GM19238 (cell line): ENCODE data around the gene PNCK.

ENCODE experiments used
- DNase-seq: peaks from one replicate; pipeline ENCODE4 v3.0.0; 2011; ENCODE audit warnings: low spot score; ENCODE audit not compliant: insufficient read length

The PNCK gene

DNA sequence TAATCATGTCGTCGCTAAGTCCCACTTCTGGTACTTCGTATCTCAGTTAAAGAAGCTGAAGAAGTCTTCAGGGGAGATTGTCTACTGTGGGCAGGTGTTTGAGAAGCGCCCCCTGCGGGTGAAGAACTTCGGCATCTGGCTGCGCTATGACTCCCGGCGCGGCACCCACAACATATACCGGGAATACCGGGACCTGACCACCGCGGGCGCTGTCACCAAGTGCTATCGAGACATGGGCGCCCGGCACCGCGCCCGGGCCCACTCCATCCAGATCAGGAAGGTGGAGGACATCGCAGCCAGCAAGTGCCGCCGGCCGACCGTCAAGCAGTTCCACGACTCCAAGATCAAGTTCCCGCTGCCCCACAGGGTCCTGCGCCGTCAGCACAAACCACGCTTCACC is 11.3 kb downstream of the PNCK start:
- no peak for DNase-seq

DNA sequence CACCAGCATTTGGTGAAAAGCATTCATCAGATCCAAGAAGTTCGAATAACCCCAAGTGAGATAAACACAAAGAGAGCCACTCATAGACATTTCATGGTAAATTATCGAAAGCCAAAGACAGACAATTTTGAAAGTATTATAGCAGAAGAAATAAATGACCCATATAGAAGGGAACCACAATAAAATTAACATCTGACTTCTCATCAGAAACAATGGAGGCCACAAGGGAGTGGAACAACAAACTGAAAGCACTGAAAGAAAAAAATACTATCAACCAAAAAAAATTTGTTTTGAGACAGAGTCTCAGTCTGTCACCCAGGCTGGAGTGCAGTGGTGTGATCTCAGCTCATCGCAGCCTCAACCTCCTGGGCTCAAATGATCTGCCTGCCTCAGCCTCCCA is 14.3 kb downstream of the PNCK start:
- DNase-seq, result no peak

DNA sequence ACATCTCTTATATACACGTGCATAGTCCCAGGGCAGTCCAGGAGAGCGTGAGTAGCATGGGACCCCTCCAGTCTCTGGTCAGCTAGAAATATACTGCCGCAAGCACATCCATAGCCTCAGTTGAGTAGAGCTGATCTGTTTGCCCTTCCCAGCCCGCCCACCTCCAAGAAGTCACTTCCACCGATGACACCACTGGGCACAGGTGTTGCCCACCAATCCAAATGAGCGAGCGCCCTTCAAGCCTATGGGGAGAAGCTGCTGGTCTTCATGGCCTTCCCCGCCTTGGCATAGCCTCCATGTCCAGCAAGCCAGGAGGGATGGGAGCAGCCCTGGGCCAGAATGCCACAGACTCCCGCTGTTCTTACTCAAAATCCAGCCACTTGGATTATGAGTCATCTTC is 16.5 kb downstream of the PNCK start:
- DNase-seq, result no peak

DNA sequence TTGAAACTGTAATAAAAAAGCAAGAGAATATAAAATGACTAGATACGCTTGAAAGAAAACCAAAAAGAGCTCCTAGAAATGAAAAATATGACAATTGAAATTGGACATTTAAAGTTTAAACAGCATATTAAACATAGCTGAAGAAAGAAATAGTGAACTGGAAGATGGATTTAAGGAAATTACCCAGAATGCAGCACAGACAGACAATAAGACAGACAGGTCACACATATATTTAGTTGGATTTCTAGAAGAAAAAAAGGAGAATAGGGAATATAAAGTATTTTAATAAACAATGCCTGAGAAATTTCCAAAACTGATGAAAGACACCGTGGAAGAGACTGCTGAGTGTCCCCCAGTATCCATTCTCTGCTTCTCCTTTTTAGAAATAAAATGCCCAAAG is 20.1 kb downstream of the PNCK start:
- no peak for DNase-seq

DNA sequence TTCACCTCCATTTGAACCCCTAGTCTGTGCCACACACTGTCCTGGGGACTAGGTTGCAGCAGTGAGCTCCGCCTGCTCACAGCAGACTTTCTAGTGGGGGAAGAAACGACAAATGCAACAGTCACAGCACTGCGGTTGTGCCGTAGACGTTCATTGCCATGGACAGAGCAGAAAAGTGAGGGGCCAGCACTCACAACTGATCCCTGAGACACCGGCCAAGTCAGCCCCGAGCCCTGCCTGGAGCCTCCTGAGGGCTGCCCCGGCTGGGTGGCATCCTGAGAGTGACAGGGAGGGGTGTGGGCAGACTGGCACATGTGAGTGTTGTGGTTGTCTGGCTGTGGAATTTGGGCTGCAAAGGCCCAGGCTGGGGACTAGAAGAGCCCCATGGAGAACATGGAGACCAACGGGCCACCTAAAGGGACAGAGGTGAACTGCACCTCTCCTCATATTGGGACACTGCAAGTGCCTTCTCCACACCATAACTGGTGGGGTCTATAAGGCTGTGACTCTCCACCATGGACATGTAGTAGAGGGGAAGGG is 22.0 kb downstream of the PNCK start:
- DNase-seq, result no peak

DNA sequence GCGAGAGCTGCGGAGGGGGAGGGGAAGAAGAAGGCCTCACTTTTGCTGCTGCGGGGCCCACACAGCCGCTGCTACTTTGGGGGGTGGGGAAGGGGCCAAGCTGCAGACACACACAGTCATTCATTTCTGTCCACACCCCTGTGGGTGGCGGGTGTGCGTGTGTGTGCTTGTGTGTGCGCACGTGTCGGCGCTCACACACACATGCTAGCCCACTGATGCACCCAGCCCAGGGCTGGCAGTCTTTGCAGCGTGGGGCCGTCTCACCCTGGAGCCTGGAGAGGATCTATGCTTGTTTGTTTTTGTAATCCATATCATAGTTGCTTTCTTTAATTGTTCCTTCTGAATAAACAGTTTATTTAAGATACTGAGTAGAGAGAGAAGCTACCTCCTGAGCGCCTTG is 22.7 kb downstream of the PNCK start:
- DNase-seq, result no peak

DNA sequence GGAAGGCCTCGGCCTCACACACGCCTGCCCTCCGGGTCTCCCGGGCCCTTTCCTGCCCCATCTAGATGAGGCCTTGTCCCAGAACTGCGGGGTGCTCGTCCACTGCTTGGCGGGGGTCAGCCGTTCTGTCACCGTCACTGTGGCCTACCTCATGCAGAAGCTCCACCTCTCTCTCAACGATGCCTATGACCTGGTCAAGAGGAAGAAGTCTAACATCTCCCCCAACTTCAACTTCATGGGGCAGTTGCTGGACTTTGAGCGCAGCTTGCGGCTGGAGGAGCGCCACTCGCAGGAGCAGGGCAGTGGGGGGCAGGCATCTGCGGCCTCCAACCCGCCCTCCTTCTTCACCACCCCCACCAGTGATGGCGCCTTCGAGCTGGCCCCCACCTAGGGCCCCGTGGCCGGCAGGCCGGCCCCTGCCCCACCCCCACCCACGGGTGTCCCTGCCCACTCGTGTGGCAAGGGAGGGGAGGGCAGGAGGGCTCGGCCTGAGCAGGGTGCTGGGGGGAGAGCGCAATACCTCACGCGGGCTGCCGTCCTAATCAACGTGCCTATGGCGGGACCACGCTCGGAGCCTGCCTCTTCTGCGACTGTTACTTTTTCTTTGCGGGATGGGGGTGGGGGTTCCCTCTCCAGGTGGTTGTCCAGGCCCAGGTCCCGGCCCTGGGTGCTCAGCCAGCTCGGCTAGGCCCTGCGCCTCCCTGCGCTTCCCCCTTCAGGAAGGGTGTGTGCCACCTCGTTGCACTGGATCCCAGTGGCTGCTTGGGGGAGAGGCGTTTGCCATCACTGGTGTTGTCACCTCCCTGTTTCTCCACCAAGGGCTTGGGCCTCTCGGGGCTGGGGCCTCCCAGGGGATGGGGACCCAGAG is 23.5 kb downstream of the PNCK start:
- no peak for DNase-seq

DNA sequence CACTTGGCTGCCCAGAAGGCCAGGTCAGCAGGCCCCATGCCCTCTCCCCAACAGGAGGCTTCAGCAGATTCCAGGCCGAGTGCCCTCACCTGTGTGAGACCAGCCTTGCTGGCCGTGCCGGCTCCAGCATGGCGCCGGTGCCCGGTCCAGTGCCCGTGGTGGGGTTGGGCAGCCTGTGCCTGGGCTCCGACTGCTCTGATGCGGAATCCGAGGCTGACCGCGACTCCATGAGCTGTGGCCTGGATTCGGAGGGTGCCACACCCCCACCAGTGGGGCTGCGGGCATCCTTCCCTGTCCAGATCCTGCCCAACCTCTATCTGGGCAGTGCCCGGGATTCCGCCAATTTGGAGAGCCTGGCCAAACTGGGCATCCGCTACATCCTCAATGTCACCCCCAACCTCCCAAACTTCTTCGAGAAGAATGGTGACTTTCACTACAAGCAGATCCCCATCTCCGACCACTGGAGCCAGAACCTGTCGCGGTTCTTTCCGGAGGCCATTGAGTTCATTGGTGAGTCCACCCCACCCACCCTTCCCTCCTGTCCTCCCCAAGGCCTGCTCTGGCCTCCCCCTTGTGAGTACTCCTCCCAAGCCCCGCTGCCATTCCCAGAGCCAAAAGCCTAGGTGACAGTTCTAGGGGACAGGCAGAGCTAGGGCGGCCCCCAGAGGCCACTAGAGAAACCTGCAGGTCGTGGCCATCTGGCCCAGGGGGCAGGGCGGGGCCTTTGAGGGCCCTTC is 24.3 kb downstream of the PNCK start:
- DNase-seq, result peak; percentile 61

DNA sequence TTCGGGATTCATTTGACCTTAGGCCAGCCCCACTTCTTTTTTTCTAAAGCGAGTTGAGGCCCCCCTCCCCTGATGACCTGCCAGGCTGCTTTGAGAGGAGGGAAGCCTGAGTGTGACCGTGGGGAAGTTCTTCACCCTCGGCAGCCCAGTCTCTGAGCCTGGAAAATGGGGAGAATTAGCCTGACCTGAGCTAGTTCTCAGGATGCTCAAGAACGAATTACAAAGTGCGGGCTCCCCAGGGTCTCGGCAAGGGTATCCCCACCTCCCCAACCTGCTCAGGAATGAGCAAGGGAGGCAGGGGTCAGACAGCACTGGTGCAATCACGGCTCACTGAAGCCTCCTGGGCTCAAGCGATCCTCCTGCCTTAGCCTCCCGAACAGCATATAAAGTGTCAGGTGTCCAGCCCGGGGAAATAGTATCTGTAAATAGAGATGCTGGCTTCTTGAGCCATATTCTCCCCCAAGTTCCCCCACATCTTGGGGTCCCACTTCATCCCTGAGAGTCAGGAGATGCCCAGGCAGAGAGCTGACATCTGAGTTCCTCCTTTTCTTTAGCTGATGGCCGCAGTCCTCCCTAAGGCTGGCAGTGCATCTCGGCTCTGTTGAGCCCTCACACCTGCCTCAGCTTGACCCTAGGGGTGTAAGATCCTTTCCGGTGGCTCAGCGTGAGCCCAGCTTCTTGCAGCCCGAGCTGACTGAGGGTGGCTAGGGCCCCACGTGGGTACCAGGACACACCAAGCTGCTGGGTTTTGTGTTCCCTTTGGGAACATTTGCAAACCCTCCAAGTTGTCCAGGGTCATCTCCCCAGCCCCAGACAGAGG is 25.0 kb downstream of the PNCK start:
- DNase-seq, result no peak

DNA sequence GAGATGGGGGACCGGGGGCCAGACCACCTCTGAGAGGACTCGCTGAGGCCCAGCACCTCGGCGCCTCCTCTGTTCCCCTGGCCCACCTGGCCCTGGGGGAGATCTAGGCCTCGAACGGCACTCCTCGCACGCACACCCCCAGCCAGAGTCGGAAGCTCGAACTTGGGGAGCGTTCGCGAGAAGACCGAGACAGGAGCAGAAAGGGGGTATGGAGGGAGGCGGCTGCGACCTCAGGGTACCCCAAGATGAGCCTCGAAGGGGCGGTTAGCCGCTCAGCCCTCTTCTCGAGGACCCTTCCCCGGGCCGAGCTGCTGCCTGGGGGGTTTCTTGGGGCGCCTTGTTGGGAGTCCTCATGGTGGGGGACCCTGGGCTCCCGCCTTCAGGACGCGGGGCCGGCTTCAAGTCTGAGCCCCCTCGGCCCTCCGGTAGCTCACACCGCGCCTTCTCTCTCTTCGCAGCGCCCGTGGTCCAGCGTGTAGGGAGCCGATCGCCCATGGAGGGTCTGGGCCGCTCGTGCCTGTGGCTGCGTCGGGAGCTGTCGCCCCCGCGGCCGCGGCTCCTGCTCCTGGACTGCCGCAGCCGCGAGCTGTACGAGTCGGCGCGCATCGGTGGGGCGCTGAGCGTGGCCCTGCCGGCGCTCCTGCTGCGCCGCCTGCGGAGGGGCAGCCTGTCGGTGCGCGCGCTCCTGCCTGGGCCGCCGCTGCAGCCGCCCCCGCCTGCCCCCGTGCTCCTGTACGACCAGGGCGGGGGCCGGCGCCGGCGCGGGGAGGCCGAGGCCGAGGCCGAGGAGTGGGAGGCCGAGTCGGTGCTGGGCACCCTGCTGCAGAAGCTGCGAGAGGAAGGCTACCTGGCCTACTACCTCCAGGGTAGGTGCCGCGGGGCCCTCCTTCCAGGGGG is 25.9 kb downstream of the PNCK start:
- no peak for DNase-seq

DNA sequence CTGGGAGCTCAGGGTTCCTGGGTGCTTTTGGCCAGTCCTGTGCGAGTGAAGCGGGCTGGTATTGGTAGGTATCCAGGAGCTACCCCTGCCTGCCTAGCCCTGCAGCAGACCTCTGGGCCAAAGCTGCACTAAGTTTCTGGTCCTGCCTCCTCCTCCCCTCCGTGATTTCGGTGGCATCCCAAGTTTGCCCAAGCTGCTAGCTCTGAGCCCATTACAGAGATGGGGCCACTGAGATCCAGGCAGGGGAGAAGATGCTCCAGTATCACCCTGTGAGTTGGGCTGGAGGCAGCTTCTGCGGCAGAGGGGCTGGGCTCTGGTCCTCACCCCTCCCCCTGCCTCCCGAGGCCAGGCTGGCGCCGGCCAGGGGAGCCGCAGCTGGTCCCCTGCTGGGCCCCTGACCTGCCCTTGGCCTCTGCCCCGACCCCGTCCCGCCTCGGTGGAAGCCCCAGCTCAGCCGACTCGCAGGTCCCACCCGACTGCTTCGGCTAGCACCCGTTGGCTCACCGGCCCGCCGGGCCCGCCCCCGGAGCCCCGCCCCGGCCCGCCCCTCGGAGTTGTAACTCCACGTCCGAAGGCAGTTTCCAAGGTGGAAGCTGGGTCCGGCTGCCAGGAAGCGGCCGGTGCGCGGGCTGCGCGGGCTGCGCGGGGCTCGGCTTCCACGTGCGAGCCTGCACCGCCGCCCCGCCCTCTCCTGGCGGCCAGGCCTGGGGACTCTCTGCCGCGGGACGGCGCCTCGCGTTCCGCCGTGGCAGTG is 26.8 kb downstream of the PNCK start, which contains the start of gene DUSP9:
TSS of gene DUSP9 (plus strand) at position 584 of the 754 bp plus-strand sequence. CDS start 751 bp downstream, outside the sequence.
- no peak for DNase-seq

DNA sequence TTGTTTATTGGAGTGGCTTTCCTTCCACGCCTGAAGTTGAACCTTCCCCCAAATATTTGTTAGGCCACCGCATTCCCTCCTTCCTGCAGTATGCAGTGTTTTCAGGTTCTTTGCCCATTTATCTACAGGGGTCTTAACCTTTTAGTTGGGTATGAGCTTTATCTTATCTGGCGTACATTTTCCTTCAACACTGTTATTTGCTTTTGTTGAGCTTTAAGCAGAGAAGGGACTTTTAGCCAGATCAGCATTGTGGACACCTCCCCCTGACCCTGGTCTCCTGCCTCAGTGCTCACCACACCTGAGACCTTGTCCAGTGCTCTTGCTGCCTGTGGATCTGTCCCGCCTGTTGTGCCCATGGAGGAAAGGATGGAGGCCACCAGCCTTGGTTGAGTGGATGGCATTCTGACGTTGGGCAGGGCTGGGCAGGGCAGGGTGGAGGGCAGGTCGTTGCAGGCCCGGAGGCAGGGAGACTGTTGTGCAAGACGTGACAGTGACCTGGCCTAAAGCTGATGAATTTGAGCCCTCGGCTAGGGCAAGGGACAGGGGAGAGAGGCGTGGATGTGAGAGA is 27.6 kb downstream of the PNCK start:
- DNase-seq, result no peak

DNA sequence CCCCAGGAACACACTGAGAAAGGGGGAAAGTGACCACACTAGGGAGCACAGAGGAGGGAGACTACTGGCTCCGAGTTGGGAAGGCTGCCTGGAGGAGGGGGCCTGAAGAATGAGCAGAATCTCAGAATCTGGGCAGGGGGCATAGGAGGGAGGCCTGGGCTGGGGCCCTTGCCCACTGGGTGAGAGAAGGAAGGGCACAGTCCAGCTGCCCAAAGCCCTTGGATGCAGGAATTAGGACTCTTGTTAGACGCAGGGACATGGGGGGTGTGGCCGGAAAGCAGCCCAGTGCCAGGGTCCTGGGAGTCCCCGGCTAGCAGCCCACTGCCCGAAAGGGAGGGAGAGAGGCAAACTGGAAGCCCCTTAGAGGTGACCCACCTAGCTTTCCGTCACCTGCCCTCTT is 28.5 kb downstream of the PNCK start:
- no peak for DNase-seq

DNA sequence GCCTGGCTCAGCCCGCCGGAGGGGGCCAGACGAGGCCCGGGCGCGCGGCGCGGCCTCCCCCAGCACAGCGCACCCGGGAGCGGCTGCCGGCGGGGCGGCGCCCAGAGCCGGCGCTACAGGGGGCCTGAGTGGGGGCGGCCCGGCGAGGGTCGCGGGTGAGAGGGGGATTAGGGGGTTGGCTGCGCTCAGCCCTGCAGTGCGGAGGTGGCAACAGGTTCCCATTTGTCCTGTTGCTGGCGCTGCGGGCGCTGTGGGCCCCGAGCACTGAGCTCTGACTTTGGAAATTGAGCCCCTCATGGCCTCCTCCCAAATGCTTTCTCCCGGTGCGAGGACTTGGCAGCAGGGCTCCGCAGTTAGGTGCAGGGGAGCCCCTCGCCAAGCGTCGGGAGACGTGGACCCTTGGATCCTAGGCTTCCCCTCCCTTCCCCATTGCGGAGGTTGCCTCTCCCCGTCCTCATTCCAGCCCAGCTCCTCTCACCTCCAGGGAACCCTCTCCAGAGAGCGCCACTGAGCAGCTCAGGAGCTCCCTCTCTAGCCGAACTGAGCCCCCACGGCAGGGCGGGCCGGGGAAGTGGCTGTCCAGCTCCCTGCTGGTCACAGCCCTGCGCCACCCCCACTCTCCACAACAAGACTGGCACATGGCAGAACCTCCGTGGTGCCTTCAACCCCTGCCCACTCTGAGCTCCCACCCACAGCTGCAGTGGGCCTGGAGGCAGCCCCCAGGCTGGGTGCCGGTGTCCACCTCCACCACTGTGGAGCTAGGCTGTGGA is 29.1 kb downstream of the PNCK start:
- DNase-seq, result no peak

DNA sequence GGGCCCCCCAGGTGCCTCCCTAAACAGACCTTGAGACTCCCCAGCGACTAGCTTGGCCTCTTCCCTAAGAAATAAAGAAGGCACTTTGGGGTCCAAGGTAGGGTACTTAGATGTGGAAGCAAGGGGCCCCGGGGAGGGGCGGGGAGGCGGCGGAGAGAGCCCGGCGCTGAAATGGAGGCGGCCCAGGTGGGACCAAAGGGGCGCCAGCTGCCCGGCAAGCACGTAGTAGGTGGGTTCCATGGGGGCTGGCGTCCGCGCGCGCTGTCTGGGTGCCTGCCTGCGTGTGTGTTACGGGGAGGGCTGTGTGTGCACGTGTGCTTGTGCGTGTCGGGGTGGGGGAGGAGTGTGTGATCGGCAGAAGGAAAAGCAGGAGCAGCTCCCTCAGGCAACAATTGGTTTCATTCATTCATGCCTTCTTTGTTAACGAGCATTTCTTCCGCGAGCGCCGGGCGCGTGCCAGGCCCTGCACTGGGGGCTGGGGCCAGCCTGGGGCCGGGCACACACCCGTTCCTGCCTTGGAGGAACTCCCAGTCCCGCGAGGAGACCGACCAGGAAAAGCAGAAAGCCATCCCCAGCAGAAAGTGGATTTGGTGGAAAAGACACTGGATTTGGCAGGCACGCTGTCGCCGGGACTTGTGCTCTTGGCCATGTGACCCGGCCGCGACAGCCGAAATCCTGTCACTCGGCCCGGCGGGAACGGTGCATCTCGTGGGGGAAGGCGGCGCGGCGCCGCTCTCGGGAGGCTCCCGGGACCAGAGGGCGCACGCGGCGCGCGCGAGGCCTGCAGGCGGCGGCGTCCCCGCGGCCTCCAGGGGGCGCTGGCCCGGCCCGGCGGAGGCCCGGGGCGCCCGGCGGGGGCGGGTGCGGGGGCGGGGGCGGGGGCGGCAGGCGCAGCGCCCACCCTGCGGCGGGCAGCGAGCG is 29.9 kb downstream of the PNCK start:
- no peak for DNase-seq

DNA sequence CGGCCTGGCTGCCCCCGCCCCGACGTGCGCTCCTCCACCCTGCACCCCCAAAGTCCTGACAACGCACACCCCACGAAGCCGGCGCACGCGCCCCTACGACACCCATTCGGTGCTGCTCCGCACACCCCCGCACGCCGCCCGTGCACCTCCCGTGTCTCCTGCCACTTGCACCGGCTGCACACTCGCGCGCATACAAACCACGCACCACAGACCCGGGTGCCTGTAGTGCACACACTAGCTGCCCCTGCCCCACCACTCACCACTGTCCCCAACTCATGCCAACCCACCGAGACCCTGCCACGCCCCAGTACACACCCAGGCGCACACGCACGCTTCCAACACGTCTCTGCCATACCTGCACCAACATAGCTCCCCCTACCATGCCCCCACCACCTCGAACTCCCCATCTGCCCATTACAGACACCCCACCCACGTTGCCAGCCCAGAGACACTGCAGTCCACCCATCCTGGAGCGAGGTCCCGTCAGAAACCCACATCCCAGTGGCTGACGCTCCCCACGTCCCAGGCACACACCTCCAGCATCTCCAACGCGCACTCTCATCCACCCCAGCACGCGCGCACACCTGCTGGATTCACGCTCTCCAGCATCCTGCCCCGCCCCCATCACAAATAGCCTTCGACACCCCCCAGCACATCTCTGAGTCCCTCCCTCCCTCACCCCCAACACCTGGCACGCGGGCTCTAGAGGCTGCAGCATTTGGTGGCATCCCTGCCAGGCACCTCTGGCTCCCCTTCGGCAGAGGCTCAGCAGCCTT is 30.8 kb downstream of the PNCK start:
- no peak for DNase-seq
